ENCODE data around the gene ASCC3. TPM values are rescaled to one million over a fixed set of nuclear protein-coding genes. Genes with fewer than 3 reads are reported as not detected.
"Not testable (repeated sequence)": the region's sequence is repeated elsewhere in the genome, so short reads cannot be mapped to it uniquely, and the experiment has no call there.

Gene ASCC3
- total RNA-seq, 1 donor from 2014 or later = 66.6 TPM

DNA sequence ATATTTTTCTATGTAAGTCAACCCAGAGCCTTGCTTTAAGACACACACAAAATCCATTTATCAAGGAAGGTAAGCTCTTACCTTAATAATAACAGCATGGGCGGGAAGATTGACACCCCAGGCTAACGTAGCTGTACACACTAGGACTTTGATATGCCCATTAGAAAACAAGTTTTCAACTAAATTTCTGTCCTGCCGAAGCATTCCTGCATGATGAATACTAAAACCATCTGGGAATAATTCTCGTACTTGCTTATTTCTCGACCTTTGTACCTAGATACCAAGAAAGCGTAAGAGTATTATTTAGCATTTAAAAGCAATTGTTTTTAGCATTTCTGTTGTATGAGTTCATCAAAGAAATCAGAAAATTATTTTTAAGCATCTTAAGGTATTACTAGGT lies 218.9 kb downstream of the ASCC3 start:
- DNase-seq (ENCODE audit: low spot score) = no peak

DNA sequence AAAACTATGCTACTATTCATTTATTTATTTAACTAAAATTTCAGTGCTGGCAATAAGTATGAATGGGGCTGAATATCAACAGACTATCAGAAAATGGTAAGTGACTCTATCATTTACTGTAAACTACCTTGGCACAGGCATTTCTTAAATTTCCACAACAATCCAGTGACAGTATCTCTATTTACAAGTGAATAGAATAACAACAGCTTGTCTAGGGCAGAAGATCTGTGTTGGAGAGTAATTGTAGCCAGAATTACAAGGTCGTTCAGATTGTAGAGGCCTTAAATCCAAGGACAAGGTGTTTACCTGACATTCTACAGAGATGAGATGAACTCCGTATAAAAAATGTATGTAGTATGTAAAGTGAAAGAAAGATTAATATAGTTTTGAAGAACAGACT lies 222.6 kb downstream of the ASCC3 start:
- no peak for DNase-seq (ENCODE audit: low spot score)

GRCh38 chr6:100657678-100658330 lies 223.3 kb downstream of the ASCC3 start:
- DNase-seq (ENCODE audit: low spot score) = no peak

- DNase-seq (ENCODE audit: low spot score) = not testable (repeated sequence)
These were observed 240.0 kb downstream of the ASCC3 start for GRCh38 chr6:100641147-100641546.

DNA sequence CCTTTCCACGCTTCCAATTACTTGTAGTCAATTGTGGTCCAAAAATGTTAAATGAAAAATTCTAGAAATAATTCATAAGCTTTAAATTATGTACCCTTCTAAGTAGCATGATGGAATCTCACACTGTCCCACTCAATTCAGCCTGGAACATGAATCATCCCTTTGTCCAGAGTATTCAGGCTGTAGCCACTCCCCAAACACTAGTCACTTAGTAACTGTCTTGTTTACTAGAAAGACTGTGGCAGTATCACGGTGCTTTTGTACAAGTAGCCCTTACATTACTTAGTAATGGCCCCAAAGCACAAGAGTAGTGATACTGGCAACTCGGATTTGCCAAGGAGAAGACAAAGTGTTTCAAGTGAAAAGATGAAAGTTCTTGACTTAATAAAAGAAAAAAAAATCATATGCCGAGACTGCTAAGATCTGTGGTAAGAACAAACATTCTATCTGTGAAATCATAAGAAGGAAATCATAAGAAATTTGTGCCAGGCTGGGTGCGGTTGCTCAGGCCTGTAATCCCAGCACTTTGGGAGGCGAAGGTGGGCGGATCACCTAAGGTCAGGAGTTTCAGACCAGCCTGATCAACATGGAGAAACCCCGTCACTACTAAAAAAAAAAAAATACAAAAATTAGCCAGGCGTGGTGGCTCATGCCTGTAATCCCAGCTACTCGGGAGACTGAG lies 247.9 kb downstream of the ASCC3 start:
- DNase-seq (ENCODE audit: low spot score) = no peak

- DNase-seq (ENCODE audit: low spot score) = no peak
These were observed 250.6 kb downstream of the ASCC3 start for GRCh38 chr6:100630536-100630935.

- DNase-seq (ENCODE audit: low spot score) = no peak
These were observed 253.0 kb downstream of the ASCC3 start for GRCh38 chr6:100627911-100628758.

GRCh38 chr6:100626721-100627120 lies 254.4 kb downstream of the ASCC3 start:
- no peak for DNase-seq (ENCODE audit: low spot score)

GRCh38 chr6:100622907-100623692 lies 258.0 kb downstream of the ASCC3 start:
- DNase-seq (ENCODE audit: low spot score) = no peak

- no peak for DNase-seq (ENCODE audit: low spot score)
These were observed 260.9 kb downstream of the ASCC3 start for GRCh38 chr6:100620085-100620840.

DNA sequence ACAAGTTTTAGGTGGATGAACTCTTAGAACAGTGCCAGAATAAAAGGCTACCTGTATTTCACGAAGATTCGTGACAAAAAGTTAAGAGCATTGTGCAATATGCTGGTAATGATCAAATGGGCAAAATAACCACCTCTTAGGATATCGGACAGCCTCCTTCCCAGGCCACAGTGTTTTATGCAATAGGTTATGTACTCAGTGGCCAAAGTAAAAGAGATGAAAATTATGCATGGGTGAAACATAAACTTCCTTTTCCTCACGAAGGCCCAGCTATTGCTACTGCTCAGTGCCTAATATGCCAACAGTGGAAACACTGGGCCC lies 262.8 kb downstream of the ASCC3 start:
- no peak for DNase-seq (ENCODE audit: low spot score)

DNA sequence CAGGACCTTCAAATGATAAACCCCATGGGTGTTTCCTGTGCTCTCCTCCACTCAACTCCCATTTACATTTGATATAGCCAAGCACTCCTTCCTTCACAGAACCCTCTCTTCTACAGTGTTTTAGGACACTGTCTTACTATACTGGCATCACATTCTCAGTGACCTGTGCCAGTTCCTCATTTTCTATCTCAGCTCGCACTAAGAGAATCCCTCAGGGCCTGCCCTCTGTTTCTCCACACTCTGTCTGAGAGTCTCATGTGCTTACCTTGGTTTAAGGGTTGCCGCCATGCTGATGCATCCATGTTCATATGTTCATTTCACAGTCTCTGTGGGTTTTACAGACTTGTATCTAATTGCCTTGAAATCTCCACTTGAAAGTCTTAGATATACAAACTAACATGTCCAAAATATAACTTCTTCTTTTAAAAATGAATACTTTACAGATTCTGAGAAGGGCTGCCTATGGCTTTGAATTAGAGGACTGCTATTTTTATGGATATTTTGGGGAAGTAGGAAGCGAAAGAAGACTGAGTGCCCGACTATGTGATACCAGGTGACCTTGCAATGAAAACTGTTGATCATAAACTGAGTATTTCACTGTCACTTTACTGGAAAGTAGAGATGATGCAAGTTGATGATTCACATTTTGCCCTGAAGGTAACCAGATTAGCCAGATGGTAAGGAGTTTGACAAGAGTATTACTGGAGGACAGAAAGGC lies 263.3 kb downstream of the ASCC3 start:
- no peak for DNase-seq (ENCODE audit: low spot score)

GRCh38 chr6:100614933-100615332 lies 266.2 kb downstream of the ASCC3 start:
- no peak for DNase-seq (ENCODE audit: low spot score)

GRCh38 chr6:100614386-100614785 lies 266.7 kb downstream of the ASCC3 start:
- DNase-seq (ENCODE audit: low spot score) = no peak

- DNase-seq (ENCODE audit: low spot score) = no peak
These were observed 267.5 kb downstream of the ASCC3 start for GRCh38 chr6:100613656-100614055.

- no peak for DNase-seq (ENCODE audit: low spot score)
These were observed 269.0 kb downstream of the ASCC3 start for GRCh38 chr6:100612094-100612493.

DNA sequence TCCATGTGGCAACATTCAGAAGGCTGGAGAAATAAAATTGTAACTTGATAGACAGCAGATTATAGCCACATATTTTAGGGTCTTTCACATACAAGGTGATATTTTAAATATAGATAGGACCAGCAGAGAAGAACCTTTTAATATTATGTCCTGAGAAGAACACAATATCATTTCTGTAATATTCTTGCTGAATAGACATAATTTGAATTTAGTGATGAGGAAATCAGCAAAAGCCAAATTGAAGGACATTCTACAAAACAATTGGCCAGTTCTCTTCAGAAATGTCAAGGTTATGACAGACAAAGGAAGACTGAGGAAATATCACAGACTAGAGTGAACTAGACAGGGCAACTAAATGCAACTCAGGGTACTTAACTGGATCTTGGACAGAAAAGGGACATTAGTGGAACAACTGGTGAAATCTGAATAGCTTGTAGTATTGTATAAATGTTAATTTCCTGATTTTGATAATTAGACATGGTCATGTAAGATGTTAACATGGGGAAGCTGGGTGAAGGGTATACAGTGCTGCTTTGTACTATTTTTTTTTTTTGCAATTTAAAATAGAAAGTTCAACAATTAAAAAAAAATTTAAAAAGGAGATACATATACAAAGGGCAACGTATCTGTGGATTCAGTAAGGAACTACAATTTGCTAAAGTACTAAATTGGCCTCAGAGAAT lies 281.9 kb downstream of the ASCC3 start:
- no peak for DNase-seq (ENCODE audit: low spot score)

DNA sequence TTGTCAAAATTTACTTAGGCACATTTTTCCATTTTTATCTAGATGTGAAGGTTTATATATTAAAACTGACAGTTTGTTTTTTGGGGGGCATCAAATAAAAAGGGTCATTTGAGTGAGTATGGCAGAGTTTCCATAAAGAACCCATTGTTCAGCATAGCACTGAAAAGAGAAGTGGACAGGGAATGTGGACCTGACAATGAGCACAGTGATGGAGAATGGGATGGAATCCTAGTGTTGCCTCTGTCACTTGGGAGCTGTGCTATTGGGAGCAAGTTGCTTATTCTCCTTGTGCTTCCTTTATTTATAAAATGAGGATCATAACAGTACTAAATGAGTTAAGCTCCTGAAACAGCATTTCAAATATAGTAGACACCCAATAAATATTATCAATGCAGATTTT lies 285.7 kb downstream of the ASCC3 start:
- DNase-seq (ENCODE audit: low spot score) = no peak

DNA sequence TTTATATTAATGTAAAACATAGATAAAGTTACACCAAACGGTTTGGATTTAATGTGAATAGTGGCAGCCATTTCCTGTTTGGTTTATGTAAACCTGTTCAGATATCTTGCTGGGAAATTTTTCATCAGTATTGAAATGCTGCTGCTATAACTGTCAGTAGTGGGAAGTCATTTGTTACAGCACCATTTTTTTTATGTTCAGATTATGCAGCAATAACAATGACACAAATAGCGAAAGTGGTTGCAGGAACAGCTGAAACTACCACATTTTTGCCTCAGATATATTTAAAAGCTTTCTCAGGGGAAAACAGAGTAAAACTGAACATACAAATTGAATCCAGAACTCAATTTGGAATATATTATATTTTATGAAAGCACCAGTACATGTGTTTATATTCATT lies 287.6 kb downstream of the ASCC3 start:
- DNase-seq (ENCODE audit: low spot score) = no peak

- no peak for DNase-seq (ENCODE audit: low spot score)
These were observed 288.2 kb downstream of the ASCC3 start for GRCh38 chr6:100592929-100593328.
